B cell (primary cell): ENCODE data around the gene L3MBTL4. TPM values are rescaled to one million over a fixed set of nuclear protein-coding genes. Genes with fewer than 3 reads are reported as not detected.

ENCODE experiments used
- ATAC-seq: fragments of 200-7000 bp; cut with Tn5 transposase; one replicate; pipeline ENCODE4 v1.10.0; 2021; ENCODE audit warnings: low read depth, mild to moderate bottlenecking, moderate number of reproducible peaks, moderate library complexity
- CTCF ChIA-PET: fragments of 350-600 bp; sonication (Branson Sonifier 250); formaldehyde crosslinking; loops from one replicate; lab custom pipeline; 2021; ENCODE audit warnings: antibody characterized with exemption, inconsistent platforms; lab: Charles Lee
- POLR2A ChIA-PET: fragments of 350-600 bp; sonication (Branson Sonifier 250); formaldehyde crosslinking; loops from one replicate; lab custom pipeline; 2021; ENCODE audit warnings: antibody characterized with exemption; lab: Charles Lee
- DNase-seq: peaks from one replicate; pipeline ENCODE4 v3.0.0; 2013
- H2AFZ ChIP-seq: 2 replicates; pipeline ENCODE4 v1.6.1; 2012; ENCODE audit warnings: mild to moderate bottlenecking, low read depth, low read length; ENCODE audit not compliant: insufficient read depth, poor library complexity, severe bottlenecking
- H3K27ac ChIP-seq, 2 donors: 1 replicate in 1 of 2; 2 replicates in 1 of 2; pipeline ENCODE4 v1.5.1; 2012 to 2013; ENCODE audit warnings: low read length in 2 of 2, mild to moderate bottlenecking in 2 of 2, moderate library complexity in 1 of 2
- H3K27me3 ChIP-seq, 4 experiments: fragments of 200-600 bp in 1 of 4; sonication (generic) in 1 of 4; replicated peaks in 1 of 4; 1 replicate in 2 of 4; 2 replicates in 2 of 4; pipeline versions ENCODE4 v1.6.1 to v1.7.0; 2013 to 2016; ENCODE audit warnings: low read length in 3 of 4, mild to moderate bottlenecking in 2 of 4, mixed read lengths in 1 of 4, moderate library complexity in 1 of 4; ENCODE audit not compliant: insufficient read depth in 4 of 4, control insufficient read depth in 3 of 4; ENCODE audit errors: control extremely low read depth in 1 of 4
- H3K36me3 ChIP-seq, 2 experiments: replicated peaks in 1 of 2; 1 replicate in 1 of 2; 2 replicates in 1 of 2; pipeline versions ENCODE4 v1.6.1 to v1.7.1; 2013; ENCODE audit warnings: low read length in 1 of 2; ENCODE audit not compliant: insufficient read depth in 2 of 2, control insufficient read depth in 1 of 2; ENCODE audit errors: control extremely low read depth in 1 of 2, extremely low read depth in 1 of 2
- H3K4me1 ChIP-seq, 2 donors: fragments of 200-600 bp in 1 of 2; sonication (generic) in 1 of 2; 1 replicate in 1 of 2; 2 replicates in 1 of 2; pipeline versions ENCODE4 v1.5.1 to v1.6.1; 2013 to 2017; ENCODE audit warnings: low read length in 2 of 2; ENCODE audit not compliant: control insufficient read depth in 2 of 2, insufficient read depth in 2 of 2
- H3K4me2 ChIP-seq: replicated peaks from 2 replicates; pipeline ENCODE3; 2012; ENCODE audit warnings: mild to moderate bottlenecking, low read depth, low read length; ENCODE audit not compliant: poor library complexity, severe bottlenecking
- H3K4me3 ChIP-seq, 5 experiments: fragments of 200-600 bp in 1 of 5; sonication (generic) in 1 of 5; 1 replicate in 3 of 5; 2 replicates in 2 of 5; pipeline versions ENCODE4 v1.5.1 to v1.7.0; 2011 to 2016; ENCODE audit warnings: low read length in 4 of 5, mild to moderate bottlenecking in 4 of 5, low read depth in 2 of 5, control low read depth in 1 of 5, moderate library complexity in 1 of 5; ENCODE audit not compliant: insufficient read depth in 1 of 5; ENCODE audit errors: control extremely low read depth in 1 of 5, extremely low read depth in 1 of 5
- H3K79me2 ChIP-seq: fragments of 200-600 bp; sonication (generic); one replicate; pipeline ENCODE4 v1.6.0; 2016; ENCODE audit warnings: low read length; ENCODE audit not compliant: control insufficient read depth, insufficient read depth
- H3K9ac ChIP-seq: fragments of 200-600 bp; sonication (generic); 2 replicates; pipeline ENCODE4 v1.6.1; 2017; ENCODE audit warnings: mild to moderate bottlenecking, low read length, moderate library complexity
- H3K9me3 ChIP-seq, 3 donors: one replicate each; pipeline versions ENCODE4 v1.6.1 to v1.7.1; 2013; ENCODE audit warnings: low read length in 2 of 3; ENCODE audit not compliant: control insufficient read depth in 2 of 3, insufficient read depth in 1 of 3; ENCODE audit errors: control extremely low read depth in 1 of 3
- H4K20me1 ChIP-seq: 2 replicates; pipeline ENCODE4 v1.6.0; 2012; ENCODE audit warnings: mild to moderate bottlenecking, low read length; ENCODE audit not compliant: insufficient read depth, control insufficient read depth, poor library complexity, severe bottlenecking
- H3K27ac Mint-ChIP-seq: one replicate; pipeline ENCODE4 v1.8.0; 2021; ENCODE audit warnings: mixed read lengths
- H3K27me3 Mint-ChIP-seq: one replicate; pipeline ENCODE4 v1.8.0; 2021; ENCODE audit warnings: mixed read lengths
- H3K4me1 Mint-ChIP-seq: one replicate; pipeline ENCODE4 v1.8.0; 2021; ENCODE audit warnings: mixed read lengths
- H3K4me3 Mint-ChIP-seq: one replicate; pipeline ENCODE4 v1.8.0; 2021; ENCODE audit warnings: mixed read lengths
- H3K9me3 Mint-ChIP-seq: one replicate; pipeline ENCODE4 v1.8.0; 2022; ENCODE audit warnings: mixed read lengths; ENCODE audit not compliant: insufficient read depth
- EZH2 ChIP-seq: IDR thresholded peaks from 2 replicates; pipeline ENCODE4 v1.6.1; 2012; ENCODE audit warnings: borderline replicate concordance, low read depth, mild to moderate bottlenecking, moderate library complexity, low read length; ENCODE audit not compliant: insufficient read depth, poor library complexity, severe bottlenecking
- WGBS: methylation state at CpG from one replicate; pipeline ENCODE4 v1.1.5; 2013; ENCODE audit warnings: missing lambda C conversion rate; ENCODE audit not compliant: insufficient coverage; 5-methylcytosine and 5-hydroxymethylcytosine counted together
- intact Hi-C: fragments of 100-400 bp; cut with micrococcal nuclease; formaldehyde crosslinking; loops from one replicate; pipeline ENCODE4 v1.10.0; 2022
- polyA plus RNA-seq: library from polyadenylated mRNA; depleted of rRNA; stranded (reverse); fragments of >200 nt; gene quantifications from 2 replicates; pipeline ENCODE4 v1.2.3, GENCODE V29; 2012
- total RNA-seq, 2 donors: library from RNA; stranded (reverse); fragments of 120-200 nt in 1 of 2; gene quantifications; 1 replicate in 1 of 2; 2 replicates in 1 of 2; pipeline versions ENCODE4 v1.2.3 to v1.2.4, GENCODE V29; 2013 to 2022
- TF ChIP-seq, protein P1 (sequence below): fragments of 200-600 bp; IDR thresholded peaks from one replicate; pipeline ENCODE4 v1.8.0; 2022; ENCODE audit warnings: antibody characterized with exemption, mild to moderate bottlenecking

L3MBTL4 gene
- total and polyA plus RNA-seq, 2 donors (not counting 1 experiment from before 2014, with no cell fraction given) = 3.0 to 11.9 TPM

GRCh38 chr18:6069539-6069938, 345.2 kb downstream of the L3MBTL4 start:
- H3K9me3 Mint-ChIP-seq = no peaks in the 10 kb centered on the region
- H3K27me3 Mint-ChIP-seq = no peaks in the 10 kb centered on the region
- H3K4me1 ChIP-seq = no peaks in the 10 kb centered on the region
- ATAC-seq = no peak
- TF ChIP-seq, protein P1, sequence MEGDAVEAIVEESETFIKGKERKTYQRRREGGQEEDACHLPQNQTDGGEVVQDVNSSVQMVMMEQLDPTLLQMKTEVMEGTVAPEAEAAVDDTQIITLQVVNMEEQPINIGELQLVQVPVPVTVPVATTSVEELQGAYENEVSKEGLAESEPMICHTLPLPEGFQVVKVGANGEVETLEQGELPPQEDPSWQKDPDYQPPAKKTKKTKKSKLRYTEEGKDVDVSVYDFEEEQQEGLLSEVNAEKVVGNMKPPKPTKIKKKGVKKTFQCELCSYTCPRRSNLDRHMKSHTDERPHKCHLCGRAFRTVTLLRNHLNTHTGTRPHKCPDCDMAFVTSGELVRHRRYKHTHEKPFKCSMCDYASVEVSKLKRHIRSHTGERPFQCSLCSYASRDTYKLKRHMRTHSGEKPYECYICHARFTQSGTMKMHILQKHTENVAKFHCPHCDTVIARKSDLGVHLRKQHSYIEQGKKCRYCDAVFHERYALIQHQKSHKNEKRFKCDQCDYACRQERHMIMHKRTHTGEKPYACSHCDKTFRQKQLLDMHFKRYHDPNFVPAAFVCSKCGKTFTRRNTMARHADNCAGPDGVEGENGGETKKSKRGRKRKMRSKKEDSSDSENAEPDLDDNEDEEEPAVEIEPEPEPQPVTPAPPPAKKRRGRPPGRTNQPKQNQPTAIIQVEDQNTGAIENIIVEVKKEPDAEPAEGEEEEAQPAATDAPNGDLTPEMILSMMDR = no peak
- TF ChIP-seq EZH2 = no peak
- intact Hi-C loops = no loop called here
- H3K36me3 ChIP-seq = no peaks in the 10 kb centered on the region
- H3K9me3 ChIP-seq = peaks cover 0 to 6% (median 0%) of the 10 kb centered on the region in 3 donors
- POLR2A ChIA-PET = no interaction called here
- no peaks in the 10 kb centered on the region for H3K27me3 ChIP-seq
- no peaks in the 10 kb centered on the region for H4K20me1 ChIP-seq
- no peaks in the 10 kb centered on the region for H3K79me2 ChIP-seq
- no peak overlapping the region for H2AFZ ChIP-seq
- H3K9ac ChIP-seq = no peak overlapping the region
- no peak overlapping the region for H3K4me2 ChIP-seq
- no peak overlapping the region for H3K27ac ChIP-seq
- no peak overlapping the region for H3K27ac Mint-ChIP-seq
- CTCF ChIA-PET = interaction anchor here (0.6 kb wide), 1 partner anchor 9 kb away, joined by 3 read pairs; no protein-coding TSS in a partner anchor
- no peak overlapping the region for H3K4me3 ChIP-seq
- H3K4me1 Mint-ChIP-seq = no peaks in the 10 kb centered on the region
- WGBS = 94% methylated on average over 2 of the region's 4 CpGs
- no peak overlapping the region for H3K4me3 Mint-ChIP-seq
- DNase-seq = no peak

GRCh38 chr18:6069103-6069502, 345.6 kb downstream of the L3MBTL4 start:
- intact Hi-C loops = no loop called here
- 58% methylated on average over 3 of the region's 3 CpGs for WGBS
- Histone ChIP-seq H4K20me1 (no peaks in the 10 kb centered on the region), H3K27ac (no peak overlapping the region), H3K9ac (no peak overlapping the region), H3K79me2 (no peaks in the 10 kb centered on the region), H3K36me3 (no peaks in the 10 kb centered on the region), H3K27me3 (no peaks in the 10 kb centered on the region), H3K4me2 (no peak overlapping the region), H3K9me3 (peaks cover 0 to 6% (median 0%) of the 10 kb centered on the region in 3 donors), H3K4me3 (no peak overlapping the region), H3K4me1 (no peaks in the 10 kb centered on the region), H2AFZ (no peak overlapping the region)
- DNase-seq (no peak), ATAC-seq (no peak)
- Mint-ChIP-seq H3K9me3 (no peaks in the 10 kb centered on the region), H3K4me1 (no peaks in the 10 kb centered on the region), H3K4me3 (no peak overlapping the region), H3K27me3 (no peaks in the 10 kb centered on the region), H3K27ac (no peak overlapping the region)
- TF ChIP-seq, protein P1 = no peak
- no peak for TF ChIP-seq EZH2
- ChIA-PET POLR2A (no interaction called here), CTCF (interaction anchor here (0.6 kb wide), 1 partner anchor 9 kb away, joined by 3 read pairs; no protein-coding TSS in a partner anchor)
